ENCODE results near the gene SS18.

DNA sequence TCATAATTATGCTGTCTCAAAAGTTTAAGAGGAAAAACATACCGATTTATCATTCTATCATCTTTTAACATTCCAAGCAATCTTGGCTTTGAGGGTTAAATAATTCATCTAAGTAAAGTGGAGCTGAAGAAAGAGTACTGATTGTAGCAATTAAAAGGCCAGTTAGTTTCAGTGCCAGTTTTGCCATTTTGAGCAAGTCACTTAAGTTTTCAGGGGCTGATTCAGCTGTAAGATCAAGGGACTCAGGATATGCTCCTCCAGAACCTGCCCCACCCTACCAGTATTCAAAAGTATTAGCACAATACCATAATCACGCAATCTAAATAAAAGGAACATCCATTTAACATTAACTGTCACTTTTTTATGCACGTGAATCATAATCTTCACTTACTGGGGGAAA is 1.9 kb downstream of the SS18 start:
- no peak for TF ChIP-seq POLR2A (IDR thresholded peaks at IDR 0.05; ENCODE audit: low read depth, low read length)
- TF ChIP-seq POLR2AphosphoS5 (IDR thresholded peaks at IDR 0.05; ENCODE audit: low read depth, low read length) = no peak
- TF ChIP-seq TAF1 (IDR thresholded peaks at IDR 0.05; ENCODE audit: low read depth, low read length) = no peak
- TF ChIP-seq SPI1 (IDR thresholded peaks at IDR 0.05; ENCODE audit: low read depth, low read length) = no peak

Data from GM12891 (cell line).